ENCODE data around the gene ST6GALNAC2.
"Not testable (repeated sequence)": the region's sequence is repeated elsewhere in the genome, so short reads cannot be mapped to it uniquely, and the experiment has no call there.

ST6GALNAC2 gene

DNA sequence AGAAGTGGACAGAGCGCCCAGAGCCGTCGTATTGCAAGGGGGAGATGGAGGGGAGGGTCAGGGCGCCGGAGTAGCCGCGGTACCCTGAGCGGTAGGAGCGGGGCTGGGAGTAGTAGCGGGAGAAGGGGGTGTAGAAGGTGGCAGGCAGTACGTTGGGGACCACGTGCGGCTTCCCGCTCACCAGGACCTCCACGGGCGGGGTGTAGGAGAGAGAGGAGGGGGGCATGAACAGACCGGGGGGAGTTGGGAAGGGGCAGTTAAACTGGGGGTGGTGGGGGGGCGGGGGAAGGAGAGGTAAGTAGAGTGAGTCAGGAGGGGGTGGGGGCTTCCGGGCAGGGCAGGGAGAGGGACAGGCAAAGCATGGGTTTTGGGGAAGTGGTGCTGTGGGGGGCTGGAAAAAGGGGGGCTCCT is 16.8 kb downstream of the ST6GALNAC2 start:
- DNase-seq: no peak

DNA sequence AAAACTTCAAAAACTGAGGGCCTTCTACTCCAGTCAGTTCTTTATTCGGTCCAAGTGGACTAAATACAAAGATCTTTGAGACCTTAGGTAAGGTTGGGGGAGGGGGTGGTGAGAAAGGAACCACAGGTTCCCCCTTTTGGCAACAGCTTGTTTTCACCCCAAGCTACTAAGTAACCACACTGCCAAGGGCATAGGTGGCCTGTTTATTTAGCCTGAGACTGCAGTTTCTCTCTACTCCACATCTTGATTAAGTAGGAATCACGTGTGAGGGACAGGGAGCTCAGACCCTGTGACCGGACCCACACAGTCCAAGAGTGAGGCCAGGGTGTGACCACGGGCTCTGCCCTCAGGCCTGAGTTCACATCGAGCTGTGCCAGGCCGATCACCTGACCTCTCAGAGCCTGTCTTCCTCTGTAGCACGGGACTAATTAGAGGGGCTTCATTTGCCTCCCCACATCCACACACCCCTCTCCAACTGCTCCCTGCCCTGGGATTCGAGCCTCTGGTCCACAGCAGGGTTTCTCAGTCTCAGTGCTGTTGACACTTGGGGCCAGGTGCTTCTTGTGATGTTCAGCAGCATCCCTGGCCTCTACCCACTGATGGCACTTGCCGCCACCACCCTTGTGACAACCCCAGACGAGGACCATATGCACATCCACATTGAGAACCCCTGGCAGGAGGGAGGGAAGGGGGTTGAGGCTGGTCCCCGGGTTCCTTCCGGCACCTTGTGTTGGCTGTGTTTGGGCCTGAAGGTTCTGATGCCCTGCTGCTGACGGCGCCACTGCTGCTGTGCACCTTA is 17.8 kb downstream of the ST6GALNAC2 start:
- no peak for DNase-seq

DNA sequence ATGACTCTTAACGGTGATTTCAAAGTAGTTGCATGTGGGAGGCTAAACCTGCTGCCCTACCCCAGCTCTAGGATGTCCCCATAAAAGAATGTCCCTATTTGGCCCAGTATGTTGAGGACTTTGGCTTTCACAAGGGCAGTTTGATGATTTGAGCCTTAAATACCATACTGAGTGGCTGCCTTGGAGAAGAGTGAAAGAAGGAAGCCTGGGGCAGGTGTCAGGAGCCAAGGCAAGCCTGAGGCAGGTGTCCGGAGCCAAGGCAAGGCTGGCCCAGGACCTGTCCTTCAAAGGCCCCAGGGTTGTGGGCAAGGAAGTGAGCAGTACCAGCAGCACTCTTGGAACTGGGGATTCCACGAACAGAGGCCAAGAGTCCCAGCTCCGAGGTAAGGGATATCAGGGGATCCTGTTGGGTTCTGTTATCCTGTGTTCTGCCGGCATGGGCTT is 18.6 kb downstream of the ST6GALNAC2 start:
- no peak for DNase-seq

DNA sequence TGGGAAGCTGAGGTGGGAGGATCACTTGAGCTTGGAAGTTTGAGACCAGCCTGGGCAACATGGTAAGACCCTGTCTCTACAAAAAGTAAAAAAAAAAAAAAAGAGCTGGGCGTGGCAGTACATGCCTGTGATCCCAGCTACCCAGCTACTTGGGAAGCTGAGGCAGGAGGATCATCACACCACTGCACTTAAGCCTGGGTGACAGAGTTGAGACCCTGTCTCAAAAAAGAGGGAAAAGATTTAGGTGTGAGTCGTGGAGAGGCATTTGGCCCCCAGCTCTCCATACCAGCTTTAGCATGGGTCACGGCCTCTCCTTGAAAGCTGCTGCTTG is 19.1 kb downstream of the ST6GALNAC2 start:
- DNase-seq: no peak

DNA sequence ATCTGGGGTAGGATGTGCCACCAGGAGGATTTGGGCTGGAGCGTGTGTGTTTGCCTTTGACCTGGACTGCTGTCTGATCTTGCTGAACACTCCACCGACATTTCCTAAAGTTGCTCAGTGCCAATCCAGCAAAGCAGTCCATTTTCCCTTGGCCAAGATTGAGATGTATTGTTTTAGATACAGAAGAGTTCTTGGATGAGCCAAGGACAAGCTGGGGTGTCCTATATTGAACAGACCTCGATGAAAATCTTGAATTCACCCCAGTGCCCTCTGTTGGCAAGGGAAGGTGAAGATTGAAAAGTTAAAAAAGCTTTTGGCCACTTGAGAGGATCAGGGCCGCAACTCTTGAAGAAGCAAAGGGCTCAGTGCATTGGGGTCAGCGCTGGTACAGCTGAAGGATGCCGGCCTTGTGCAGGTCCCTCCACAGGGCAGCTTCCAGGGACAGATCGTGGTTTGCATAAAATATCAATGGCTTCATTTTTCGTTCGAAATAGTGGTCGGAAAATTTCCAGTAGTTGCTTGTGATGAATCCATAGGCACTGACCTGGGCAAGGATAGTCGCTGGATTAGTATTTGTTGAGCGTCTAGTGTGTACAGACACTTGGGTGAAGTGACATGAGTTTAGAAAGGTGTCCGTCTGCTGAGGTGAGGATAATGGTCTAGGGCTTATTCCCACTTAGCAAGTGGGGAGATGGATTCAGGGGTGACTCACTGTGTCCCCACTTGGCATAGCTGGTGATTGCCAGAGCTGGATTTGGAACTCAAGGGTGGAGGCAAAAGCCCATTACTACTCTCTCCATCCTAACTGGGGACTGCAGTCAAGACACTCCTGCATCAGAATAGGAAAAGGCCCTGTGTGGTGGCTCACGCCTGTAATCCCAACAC is 19.7 kb downstream of the ST6GALNAC2 start:
- no peak for DNase-seq

DNA sequence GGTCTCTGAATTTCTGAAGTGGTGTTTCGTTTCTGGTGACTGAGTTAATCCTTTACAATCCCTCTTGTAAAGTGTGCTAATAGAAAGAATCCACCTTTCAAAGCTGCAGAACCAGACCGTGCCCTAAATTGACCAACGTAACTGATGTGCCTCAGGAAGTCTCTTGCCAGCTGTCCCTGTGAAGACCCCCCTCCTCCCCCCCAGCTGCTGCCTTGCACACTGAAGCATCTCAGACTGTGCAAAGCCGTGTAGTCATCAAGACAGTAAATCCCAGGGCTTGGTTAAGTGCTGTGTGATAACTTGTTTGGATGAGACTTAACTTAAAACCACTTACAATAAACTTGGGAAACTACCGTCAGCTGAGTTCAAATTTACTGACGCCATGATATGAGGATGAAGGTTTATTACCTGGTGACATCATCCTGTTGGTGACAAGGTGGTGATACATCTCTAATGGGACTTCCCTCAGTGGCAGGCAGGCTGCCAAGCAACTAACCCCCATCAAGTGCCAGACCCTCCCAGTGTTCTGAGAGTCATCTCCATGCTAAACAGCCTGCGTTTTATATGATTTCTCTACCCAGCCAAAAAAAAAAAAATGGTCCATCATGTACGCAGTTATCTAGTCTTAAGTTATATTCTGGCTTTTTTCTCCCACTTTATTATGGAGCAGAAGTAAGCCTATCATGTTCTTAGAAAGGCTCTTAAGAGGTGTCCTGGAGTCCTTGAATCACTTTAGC is 20.5 kb downstream of the ST6GALNAC2 start:
- not testable (repeated sequence) for DNase-seq

DNA sequence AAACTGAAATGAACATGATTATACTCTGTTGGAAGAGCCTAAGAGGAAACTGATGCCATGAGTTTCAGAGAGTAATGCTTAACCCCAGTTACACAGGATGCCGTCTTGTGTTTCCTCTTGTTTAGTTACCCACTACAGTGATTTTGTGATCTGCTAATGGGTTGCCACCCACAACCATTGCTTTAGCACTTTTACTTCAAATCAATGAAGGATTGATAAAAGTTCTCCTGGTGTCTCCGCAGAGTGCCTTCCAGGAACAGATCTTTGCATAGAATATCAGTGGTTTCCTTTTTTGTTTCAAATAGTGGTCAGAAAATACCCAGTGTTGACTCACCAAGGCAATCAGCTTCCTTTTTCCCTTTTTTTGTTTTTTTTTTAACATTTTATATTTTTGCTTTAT is 22.3 kb downstream of the ST6GALNAC2 start:
- not testable (repeated sequence) for DNase-seq

DNA sequence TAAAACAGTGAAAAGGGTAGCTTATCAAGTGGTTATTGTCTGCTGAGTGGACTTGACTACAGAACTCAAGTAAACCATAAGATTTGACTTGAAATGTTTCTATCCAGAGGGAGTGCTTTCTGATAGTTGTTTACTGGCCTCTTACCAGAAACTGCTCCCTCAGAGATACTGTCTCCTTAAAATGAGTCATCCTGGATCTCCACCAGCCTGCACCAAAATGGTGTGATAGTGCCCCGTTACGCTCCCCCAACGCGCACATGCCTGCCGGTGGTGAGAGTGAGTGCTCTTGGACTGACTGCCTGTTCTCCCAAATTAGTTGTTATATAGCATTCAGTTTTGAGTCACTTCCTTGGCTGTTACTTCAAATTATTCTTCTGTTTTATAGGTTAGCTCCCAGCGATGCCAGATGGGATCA is 22.9 kb downstream of the ST6GALNAC2 start:
- DNase-seq: no peak

GRCh38 chr17:76561799-76562268 is 23.8 kb downstream of the ST6GALNAC2 start:
- DNase-seq: no peak

DNA sequence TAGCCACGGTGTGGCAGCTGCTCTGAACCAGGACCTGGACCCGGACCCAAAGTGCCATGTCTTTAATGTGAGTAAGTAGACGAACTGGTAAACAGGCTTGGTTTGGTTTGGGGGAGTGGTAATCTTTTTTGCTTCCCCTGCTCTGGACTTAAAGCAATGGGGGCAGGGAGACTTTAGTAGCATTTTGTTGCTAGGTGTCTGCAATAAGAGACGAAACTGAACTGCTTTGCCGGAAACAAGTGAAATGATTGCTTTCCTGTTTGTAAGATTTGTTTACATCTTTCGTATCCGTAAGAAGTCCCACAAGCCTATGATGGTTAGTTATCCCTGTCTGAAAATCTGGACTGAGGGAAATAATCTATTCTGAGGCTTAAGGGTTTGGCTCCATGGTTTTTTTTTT is 24.3 kb downstream of the ST6GALNAC2 start:
- DNase-seq: no peak

DNA sequence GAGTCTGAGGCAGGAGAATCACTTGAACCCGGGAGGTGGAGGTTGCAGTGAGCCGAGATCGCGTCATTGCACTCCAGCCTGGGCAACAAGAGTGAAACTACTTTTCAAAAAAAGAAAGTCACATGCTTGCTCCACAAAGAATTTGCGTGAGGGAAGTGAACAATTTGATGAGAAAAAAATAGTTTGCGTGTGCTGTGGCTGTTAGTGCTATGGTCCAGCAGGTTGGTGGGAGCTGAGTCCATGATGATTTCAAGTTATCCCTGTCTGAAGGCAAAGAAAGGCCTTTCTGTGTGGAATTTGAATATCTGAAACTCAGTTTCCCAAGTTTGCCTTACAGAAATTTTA is 24.8 kb downstream of the ST6GALNAC2 start:
- no peak for DNase-seq

DNA sequence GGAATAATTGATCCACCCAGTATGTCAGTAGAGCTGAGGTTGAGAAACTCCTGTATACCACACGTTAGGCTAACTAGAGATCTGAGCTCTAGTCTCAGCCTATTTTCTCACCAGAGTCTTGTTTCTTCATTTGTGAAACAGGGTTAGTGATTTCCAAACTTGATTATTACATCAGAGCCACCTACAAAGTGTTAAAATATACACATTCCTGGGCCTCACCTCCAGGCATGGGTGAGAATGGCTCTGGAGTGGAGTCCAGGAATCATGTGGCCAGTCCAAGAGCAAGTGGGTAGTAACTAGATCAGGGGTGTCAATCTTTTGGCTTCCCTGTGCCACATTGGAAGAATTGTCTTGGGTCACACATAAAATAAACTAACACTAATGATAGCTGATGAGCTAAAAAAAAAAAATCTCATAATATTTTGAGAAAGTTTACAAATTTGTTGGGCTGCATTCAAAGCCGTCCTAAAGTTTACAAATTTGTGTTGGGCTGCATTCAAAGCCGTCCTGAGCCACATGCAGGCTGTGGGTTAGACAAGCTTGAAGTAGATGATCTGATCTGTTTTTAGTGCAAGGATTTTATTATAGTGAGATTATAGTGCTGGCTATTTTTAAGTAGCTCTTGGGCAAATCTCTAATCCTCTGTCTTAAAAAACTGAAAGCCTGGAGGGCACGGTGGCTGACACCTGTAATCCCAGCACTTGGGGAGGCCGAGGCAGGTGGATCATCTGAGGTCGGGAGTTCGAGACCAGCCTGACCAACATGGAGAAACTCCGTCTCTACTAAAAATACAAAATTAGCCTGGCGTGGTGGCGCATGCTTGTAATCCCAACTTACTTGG is 25.4 kb downstream of the ST6GALNAC2 start:
- no peak for DNase-seq

DNA sequence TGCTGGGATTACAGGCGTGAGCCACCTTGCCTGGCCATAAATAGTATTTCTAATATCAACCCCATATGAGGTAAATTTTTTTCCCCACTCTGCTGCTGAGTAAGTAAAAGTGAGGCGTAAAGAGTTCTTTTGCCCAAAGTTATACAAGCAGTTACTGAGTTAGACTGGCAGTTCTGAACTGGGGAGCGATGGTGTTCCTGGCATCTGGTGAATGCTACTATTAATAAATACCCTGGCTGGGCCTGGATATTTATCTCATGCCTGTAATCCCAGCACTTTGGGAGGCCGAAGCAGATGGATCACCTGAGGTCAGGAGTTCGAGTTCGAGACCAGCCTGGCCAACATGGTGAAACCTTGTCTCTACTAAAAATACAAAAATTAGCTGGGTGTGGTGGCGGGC is 26.2 kb downstream of the ST6GALNAC2 start:
- DNase-seq: not testable (repeated sequence)

GRCh38 chr17:76558198-76559095 is 27.2 kb downstream of the ST6GALNAC2 start:
- peak; percentile 7 for DNase-seq

DNA sequence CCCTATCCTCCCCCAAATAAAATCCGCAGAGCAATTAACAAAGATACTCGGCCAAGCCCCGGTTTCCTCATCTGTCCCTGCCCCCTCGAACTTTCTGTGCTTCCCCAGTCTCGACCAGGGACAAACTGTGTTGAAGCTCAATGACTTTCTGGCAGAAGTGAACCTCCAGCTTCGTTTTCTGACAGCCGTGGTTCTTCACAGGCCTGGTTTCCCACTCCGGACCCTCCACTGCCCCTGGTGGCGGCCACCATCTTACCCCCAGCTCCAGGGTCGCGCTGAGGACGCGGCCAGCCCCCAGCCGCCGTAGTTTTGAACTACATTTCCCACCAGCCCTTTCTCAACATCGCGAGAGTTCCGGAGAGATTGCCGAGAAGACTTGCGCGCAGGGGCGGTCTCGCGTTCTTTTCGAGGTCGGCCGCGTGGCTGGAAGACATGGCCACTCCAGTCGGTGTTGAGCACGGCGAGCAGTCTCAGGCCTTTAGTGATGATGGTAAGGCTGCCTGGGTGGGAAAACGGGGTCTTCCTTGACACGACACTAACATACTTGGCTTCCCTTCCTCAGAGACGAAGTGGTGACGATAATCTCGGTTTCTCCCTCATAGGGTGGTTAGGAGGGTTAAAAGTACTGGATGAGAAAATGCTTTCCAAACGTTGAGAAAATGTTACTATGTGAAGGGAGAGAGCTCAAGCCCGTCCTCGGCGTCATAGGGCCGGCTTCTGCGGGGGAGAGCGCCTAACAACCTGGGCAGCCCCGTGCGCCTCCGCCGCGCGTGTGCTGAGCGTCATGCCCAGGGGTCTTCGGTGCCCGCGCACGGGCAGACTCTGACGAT is 28.1 kb downstream of the ST6GALNAC2 start:
- DNase-seq: peak; percentile 87

DNA sequence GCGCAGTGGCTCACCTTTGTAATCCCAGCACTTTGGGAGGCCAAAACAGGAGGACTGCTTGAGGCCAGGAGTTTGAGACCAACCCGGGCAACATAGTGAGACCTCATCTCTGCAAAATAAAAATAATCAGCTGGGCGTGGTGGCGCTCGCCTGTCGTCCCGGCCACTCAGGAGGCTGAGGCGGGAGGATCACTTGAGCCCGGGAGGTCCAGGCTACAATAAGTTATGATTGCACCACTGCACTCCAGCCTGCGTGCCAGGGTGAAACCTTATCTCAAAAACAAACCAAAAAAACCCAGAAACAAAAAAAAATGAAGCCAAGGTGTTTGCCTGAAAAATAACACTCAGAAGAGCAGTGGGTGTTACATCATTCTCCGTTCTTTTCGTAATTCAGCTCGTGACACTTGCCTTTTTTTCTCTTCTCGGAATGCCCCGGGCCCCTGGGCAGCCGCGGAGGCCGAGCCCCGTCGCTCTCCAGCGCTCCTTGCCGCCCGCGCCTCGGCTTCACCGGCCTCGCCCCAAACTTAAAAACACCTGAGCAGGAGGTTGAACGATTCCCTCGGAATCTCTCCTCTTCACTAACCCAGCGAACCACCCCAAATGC is 28.8 kb downstream of the ST6GALNAC2 start:
- DNase-seq: no peak

GRCh38 chr17:76554131-76554530 is 31.5 kb downstream of the ST6GALNAC2 start:
- DNase-seq: no peak

DNA sequence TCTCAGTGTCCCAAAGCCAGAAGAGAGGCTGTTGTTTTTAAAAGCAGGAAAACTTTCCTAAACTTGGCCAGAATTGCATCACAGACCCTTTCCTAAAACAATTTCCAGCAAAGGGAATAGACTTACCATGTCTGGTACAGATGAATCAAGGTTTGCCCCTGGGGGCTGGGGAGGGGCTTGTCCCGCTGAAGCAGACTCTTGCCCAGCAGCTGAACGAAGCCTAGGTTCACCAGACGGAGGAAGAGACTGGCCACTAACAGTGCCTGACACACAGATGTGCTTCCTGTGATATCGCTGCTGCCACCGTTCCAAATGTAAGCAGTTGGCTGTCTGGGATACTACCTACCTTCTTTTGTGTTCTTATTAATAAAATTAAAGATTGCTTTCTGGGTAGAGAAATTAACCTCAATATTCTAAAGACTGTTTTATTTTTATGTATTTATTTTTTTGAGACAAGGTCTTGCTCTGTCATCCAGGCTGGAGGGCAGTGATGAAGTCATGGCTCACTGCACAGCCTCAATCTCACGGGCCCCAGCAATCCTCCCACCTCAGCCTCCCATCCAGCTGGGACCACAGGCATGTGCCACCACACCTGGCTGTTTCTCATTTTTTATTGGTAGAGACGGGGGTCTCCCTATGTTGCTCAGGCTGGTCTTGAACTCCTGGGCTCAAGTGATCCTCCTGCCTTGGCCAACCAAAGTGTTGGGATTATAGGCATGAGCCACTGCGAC is 32.3 kb downstream of the ST6GALNAC2 start:
- DNase-seq: no peak

- peak; percentile 60 for DNase-seq
Observed at GRCh38 chr17:76551685-76552084, 34.0 kb downstream of the ST6GALNAC2 start.

Data from NCI-H1436 treated with DMSO at 0.1 percent for 48 hours (cell line).